ENCODE measurements around the gene TRIP13.

- TF ChIP-seq CTCF (IDR thresholded peaks at IDR 0.05) (no peak), POLR2AphosphoS5 (IDR thresholded peaks at IDR 0.05) (no peak), EP300 (IDR thresholded peaks at IDR 0.05) (no peak), POLR2A (IDR thresholded peaks at IDR 0.05) (no peak)
These were observed 20.4 kb upstream of the TRIP13 start for GRCh38 chr5:872301-872700.
